Neural cell (in vitro differentiated cells): ENCODE data around the gene OGFOD2. TPM values are rescaled to one million over a fixed set of nuclear protein-coding genes. Genes with fewer than 3 reads are reported as not detected.

Experiments
- H2AFZ ChIP-seq: fragments of 200-600, 300-800 bp; sonication (generic), shearing (Covaris generic); 2 replicates; pipeline ENCODE4 v1.6.0; 2014; ENCODE audit warnings: low read depth, mild to moderate bottlenecking, antibody characterized with exemption, low read length, moderate library complexity
- H3F3A ChIP-seq: fragments of 200-600 bp; shearing (Covaris generic); 2 replicates; pipeline ENCODE4 v1.6.1; 2016; ENCODE audit warnings: mild to moderate bottlenecking, moderate library complexity, mixed read lengths, antibody characterized with exemption, low read length; ENCODE audit not compliant: insufficient read depth, poor library complexity, severe bottlenecking
- H3K27ac ChIP-seq: fragments of 200-600, 300-800 bp; sonication (generic), shearing (Covaris generic); 2 replicates; pipeline ENCODE4 v1.5.1; 2014; ENCODE audit warnings: mild to moderate bottlenecking, low read length, moderate library complexity
- H3K27me3 ChIP-seq: fragments of 300-800, 200-600 bp; sonication (generic), shearing (Covaris generic); 2 replicates; pipeline ENCODE4 v1.6.0; 2014; ENCODE audit warnings: mild to moderate bottlenecking, low read depth, low read length, moderate library complexity; ENCODE audit not compliant: insufficient read depth
- H3K36me3 ChIP-seq: fragments of 300-800, 200-600 bp; sonication (generic), shearing (Covaris generic); 2 replicates; pipeline ENCODE4 v1.5.1; 2014; ENCODE audit warnings: mild to moderate bottlenecking, antibody characterized with exemption, low read length, moderate library complexity; ENCODE audit not compliant: insufficient read depth
- H3K4me2 ChIP-seq: fragments of 300-800, 200-600 bp; sonication (generic), shearing (Covaris generic); 2 replicates; pipeline ENCODE4 v1.6.0; 2014; ENCODE audit warnings: mild to moderate bottlenecking, low read length
- H3K4me3 ChIP-seq: fragments of 300-800, 200-600 bp; sonication (generic), shearing (Covaris generic); 2 replicates; pipeline ENCODE4 v1.5.1; 2014; ENCODE audit warnings: mild to moderate bottlenecking, low read length, moderate library complexity
- H3K79me2 ChIP-seq: fragments of 200-600 bp; shearing (Covaris generic); replicated peaks from 2 replicates; pipeline ENCODE4 v1.6.0; 2014; ENCODE audit warnings: mild to moderate bottlenecking, low read length, moderate library complexity; ENCODE audit not compliant: insufficient read depth
- H3K9ac ChIP-seq: fragments of 300-800, 200-600 bp; sonication (generic), shearing (Covaris generic); 2 replicates; pipeline ENCODE4 v1.6.1; 2016; ENCODE audit warnings: mild to moderate bottlenecking, low read length, mixed read lengths
- H3K9me2 ChIP-seq: fragments of 200-600 bp; shearing (Covaris generic); 2 replicates; pipeline ENCODE4 v1.6.1; 2016; ENCODE audit warnings: mild to moderate bottlenecking, low read length, mixed read lengths; ENCODE audit not compliant: insufficient read depth
- H3K9me3 ChIP-seq: fragments of 200-600, 300-800 bp; sonication (generic), shearing (Covaris generic); 2 replicates; pipeline ENCODE4 v1.6.1; 2016; ENCODE audit warnings: mild to moderate bottlenecking, mixed run types, low read length, moderate library complexity, mixed read lengths
- H4K20me1 ChIP-seq: fragments of 200-600 bp; shearing (Covaris generic); 2 replicates; pipeline ENCODE4 v1.6.1; 2016; ENCODE audit warnings: mild to moderate bottlenecking, mixed run types; ENCODE audit not compliant: insufficient read depth
- CTCF ChIP-seq: fragments of 450-650 bp; IDR thresholded peaks from 2 replicates; pipeline ENCODE4 v1.5.1; 2014; ENCODE audit warnings: antibody characterized with exemption, mild to moderate bottlenecking, moderate library complexity; ENCODE audit not compliant: poor library complexity, severe bottlenecking
- EP300 ChIP-seq: fragments of 450-650 bp; conservative IDR thresholded peaks from 2 replicates; pipeline ENCODE4 v1.6.1; 2014; ENCODE audit warnings: antibody characterized with exemption, mild to moderate bottlenecking, moderate library complexity; ENCODE audit not compliant: poor library complexity, severe bottlenecking
- EZH2 ChIP-seq: fragments of 200-600, 300-800 bp; shearing (Covaris generic), sonication (generic); IDR thresholded peaks from 2 replicates; pipeline ENCODE4 v1.6.1; 2014; ENCODE audit warnings: antibody characterized with exemption, low read length, borderline replicate concordance, mild to moderate bottlenecking; ENCODE audit not compliant: insufficient read depth, poor library complexity, severe bottlenecking
- POLR2AphosphoS5 ChIP-seq: IDR thresholded peaks from 2 replicates; pipeline ENCODE4 v1.6.1; 2012
- RAD21 ChIP-seq: fragments of 450-650 bp; conservative IDR thresholded peaks from 2 replicates; pipeline ENCODE4 v1.6.1; 2014; ENCODE audit warnings: antibody characterized with exemption, mild to moderate bottlenecking, moderate library complexity
- REST ChIP-seq: IDR thresholded peaks from 2 replicates; pipeline ENCODE4 v1.6.1; 2012; ENCODE audit warnings: borderline replicate concordance
- SMC3 ChIP-seq: fragments of 450-650 bp; conservative IDR thresholded peaks from 2 replicates; pipeline ENCODE4 v1.6.1; 2014; ENCODE audit warnings: antibody characterized with exemption, mild to moderate bottlenecking, moderate library complexity; ENCODE audit not compliant: poor library complexity
- TAF1 ChIP-seq: IDR thresholded peaks from 2 replicates; pipeline ENCODE4 v1.6.1; 2012; ENCODE audit warnings: low read depth
- polyA plus RNA-seq: library from polyadenylated mRNA; depleted of rRNA; stranded (reverse); fragments of >200 nt; gene quantifications from 2 replicates; pipeline ENCODE4 v1.2.3, GENCODE V29; 2014

OGFOD2 gene
- polyA plus RNA-seq, 1 donor from 2014 or later, result 27.8 TPM

GRCh38 chr12:122955156-122955555 is 19.9 kb upstream of the OGFOD2 start:
- Histone ChIP-seq H3K27ac (no peak overlapping the region), H2AFZ (no peak overlapping the region), H3K36me3 (no peaks in the 10 kb centered on the region), H3K9me3 (no peaks in the 10 kb centered on the region), H3K9me2 (no peaks in the 10 kb centered on the region), H3F3A (no peaks in the 10 kb centered on the region), H3K4me3 (no peak overlapping the region), H3K9ac (no peak overlapping the region), H4K20me1 (no peaks in the 10 kb centered on the region), H3K27me3 (no peaks in the 10 kb centered on the region), H3K79me2 (no peaks in the 10 kb centered on the region), H3K4me2 (no peak overlapping the region)
- TF ChIP-seq EZH2, result no peak
- no peak for TF ChIP-seq REST
- no peak for TF ChIP-seq RAD21
- no peak for TF ChIP-seq POLR2AphosphoS5
- TF ChIP-seq CTCF, result no peak
- TF ChIP-seq EP300, result no peak
- TF ChIP-seq TAF1, result no peak

- H3K4me3 ChIP-seq, result no peak overlapping the region
- H4K20me1 ChIP-seq, result no peaks in the 10 kb centered on the region
- TF ChIP-seq EZH2 (no peak), TAF1 (no peak)
- H3K9ac ChIP-seq, result no peak overlapping the region
- H3F3A ChIP-seq, result no peaks in the 10 kb centered on the region
- no peaks in the 10 kb centered on the region for H3K27me3 ChIP-seq
- no peaks in the 10 kb centered on the region for H3K79me2 ChIP-seq
- H3K27ac ChIP-seq, result no peak overlapping the region
- H3K9me3 ChIP-seq, result no peaks in the 10 kb centered on the region
- H2AFZ ChIP-seq, result no peak overlapping the region
- no peak overlapping the region for H3K4me2 ChIP-seq
- no peaks in the 10 kb centered on the region for H3K9me2 ChIP-seq
- H3K36me3 ChIP-seq, result no peaks in the 10 kb centered on the region
These were observed 19.0 kb upstream of the OGFOD2 start for GRCh38 chr12:122956035-122956434.

GRCh38 chr12:122958198-122958888 is 16.7 kb upstream of the OGFOD2 start:
- no peak overlapping the region for H3K27ac ChIP-seq
- H3K9ac ChIP-seq, result no peak overlapping the region

More at GRCh38 chr12:122958198-122958888, 16.7 kb upstream of the OGFOD2 start:
- TF ChIP-seq SMC3 (no peak), CTCF (no peak), POLR2AphosphoS5 (no peak)
- H3F3A ChIP-seq, result no peaks in the 10 kb centered on the region
- no peaks in the 10 kb centered on the region for H3K9me3 ChIP-seq
- H3K36me3 ChIP-seq, result no peaks in the 10 kb centered on the region
- H3K27me3 ChIP-seq, result no peaks in the 10 kb centered on the region
- H3K79me2 ChIP-seq, result no peaks in the 10 kb centered on the region
- H3K4me2 ChIP-seq, result no peak overlapping the region
- H3K9me2 ChIP-seq, result no peaks in the 10 kb centered on the region
- no peak overlapping the region for H3K4me3 ChIP-seq
- H2AFZ ChIP-seq, result no peak overlapping the region
- H4K20me1 ChIP-seq, result no peaks in the 10 kb centered on the region
